SK-N-SH treated with all-trans-retinoic acid at 6 μM for 48 hours (cell line): ENCODE measurements around the gene NUMB.

ENCODE experiments used
- ATAC-seq: fragments of 200-7000 bp; cut with Tn5 transposase; 3 replicates; pipeline ENCODE4 v1.9.1; 2020; ENCODE audit warnings: mild to moderate bottlenecking, moderate library complexity
- ARNTL ChIP-seq: fragments of 450-650 bp; formaldehyde crosslinking; IDR thresholded peaks from 2 replicates; pipeline ENCODE4 v1.5.0; 2020; ENCODE audit warnings: low read depth, mild to moderate bottlenecking, moderate library complexity, borderline replicate concordance
- CSDC2 ChIP-seq: fragments of 250-450 bp; sonication (Bioruptor Pico); IDR thresholded peaks from 2 replicates; pipeline ENCODE4 v1.5.0; 2020; ENCODE audit warnings: mild to moderate bottlenecking, moderate library complexity
- GLIS3 ChIP-seq: fragments of 250-450 bp; sonication (Bioruptor Pico); IDR thresholded peaks from 2 replicates; pipeline ENCODE4 v1.5.0; 2020; ENCODE audit warnings: mild to moderate bottlenecking, moderate library complexity
- ISL1 ChIP-seq: fragments of 250-450 bp; sonication (Bioruptor Pico); IDR thresholded peaks from 2 replicates; pipeline ENCODE4 v2.1.2; 2022; ENCODE audit warnings: mild to moderate bottlenecking, moderate library complexity
- OSR1 ChIP-seq: fragments of 250-450 bp; sonication (Bioruptor Pico); IDR thresholded peaks from 2 replicates; pipeline ENCODE4 v1.8.0; 2022; ENCODE audit warnings: moderate library complexity, mild to moderate bottlenecking, inconsistent platforms
- PPARA ChIP-seq: fragments of 250-450 bp; sonication (Bioruptor Pico); IDR thresholded peaks from 2 replicates; pipeline ENCODE4 v1.5.0; 2020; ENCODE audit warnings: mild to moderate bottlenecking, borderline replicate concordance
- TCF4 ChIP-seq: fragments of 250-450 bp; sonication (Bioruptor Pico); IDR thresholded peaks from 2 replicates; pipeline ENCODE4 v1.8.0; 2021; ENCODE audit warnings: mild to moderate bottlenecking, moderate library complexity, borderline replicate concordance
- ZFP3 ChIP-seq: fragments of 250-450 bp; sonication (Bioruptor Pico); IDR thresholded peaks from 2 replicates; pipeline ENCODE4 v1.5.0; 2020; ENCODE audit warnings: mild to moderate bottlenecking, moderate library complexity
- ZFP30 ChIP-seq: fragments of 450-650 bp; formaldehyde crosslinking; IDR thresholded peaks from 2 replicates; pipeline ENCODE4 v1.5.0; 2022; ENCODE audit warnings: mild to moderate bottlenecking, moderate library complexity
- ZNF565 ChIP-seq: fragments of 450-650 bp; formaldehyde crosslinking; conservative IDR thresholded peaks from 2 replicates; pipeline ENCODE4 v1.5.0; 2020; ENCODE audit warnings: low read depth, mild to moderate bottlenecking, moderate library complexity
- ZNF70 ChIP-seq: fragments of 450-650 bp; formaldehyde crosslinking; IDR thresholded peaks from 2 replicates; pipeline ENCODE4 v1.5.0; 2020; ENCODE audit warnings: mild to moderate bottlenecking, moderate library complexity
- ZNF8 ChIP-seq: fragments of 450-650 bp; formaldehyde crosslinking; IDR thresholded peaks from 2 replicates; pipeline ENCODE4 v1.5.0; 2020; ENCODE audit warnings: mild to moderate bottlenecking, moderate library complexity
- TF ChIP-seq, protein P1 (sequence below): fragments of 250-450 bp; sonication (Bioruptor Pico); IDR thresholded peaks from 2 replicates; pipeline ENCODE4 v1.5.0; 2020; ENCODE audit warnings: mild to moderate bottlenecking, moderate library complexity
- TF ChIP-seq, protein P2 (sequence below): fragments of 250-450 bp; sonication (Bioruptor Pico); IDR thresholded peaks from 2 replicates; pipeline ENCODE4 v1.5.1; 2020; ENCODE audit warnings: low read depth, mild to moderate bottlenecking, moderate library complexity
- TF ChIP-seq, protein P3 (sequence below): fragments of 250-450 bp; sonication (Bioruptor Pico); IDR thresholded peaks from 2 replicates; pipeline ENCODE4 v1.5.1; 2021; ENCODE audit warnings: mild to moderate bottlenecking, moderate library complexity
- TF ChIP-seq, protein P4 (sequence below): fragments of 250-450 bp; sonication (Bioruptor Pico); IDR thresholded peaks from 2 replicates; pipeline ENCODE4 v1.8.0; 2021; ENCODE audit warnings: low read depth, mild to moderate bottlenecking, moderate library complexity, borderline replicate concordance
- TF ChIP-seq, protein P5 (sequence below): fragments of 250-450 bp; sonication (Bioruptor Pico); IDR thresholded peaks from 2 replicates; pipeline ENCODE4 v1.8.0; 2020; ENCODE audit warnings: mild to moderate bottlenecking, moderate library complexity, borderline replicate concordance

Gene NUMB

DNA sequence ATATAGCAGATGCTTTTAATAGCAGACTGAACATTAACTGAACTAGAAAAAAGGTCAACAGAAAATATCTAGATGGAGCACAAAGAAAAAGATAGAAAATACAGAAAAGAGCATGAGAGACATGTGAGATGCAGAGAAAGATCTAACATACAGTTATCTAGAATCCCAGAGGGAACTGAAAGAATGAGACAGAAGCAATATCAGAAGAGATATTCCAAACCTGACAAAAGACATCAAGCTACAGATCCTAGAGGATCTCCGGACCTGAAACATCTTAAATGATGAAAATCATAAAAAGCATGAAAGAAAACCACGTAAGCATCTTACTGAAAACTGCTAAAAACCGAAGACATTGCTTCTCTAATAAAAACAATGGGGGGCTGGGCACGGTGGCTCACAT, 75.0 kb downstream of the NUMB start (continued):
- TF ChIP-seq ZNF8 = no peak
- TF ChIP-seq, protein P1, sequence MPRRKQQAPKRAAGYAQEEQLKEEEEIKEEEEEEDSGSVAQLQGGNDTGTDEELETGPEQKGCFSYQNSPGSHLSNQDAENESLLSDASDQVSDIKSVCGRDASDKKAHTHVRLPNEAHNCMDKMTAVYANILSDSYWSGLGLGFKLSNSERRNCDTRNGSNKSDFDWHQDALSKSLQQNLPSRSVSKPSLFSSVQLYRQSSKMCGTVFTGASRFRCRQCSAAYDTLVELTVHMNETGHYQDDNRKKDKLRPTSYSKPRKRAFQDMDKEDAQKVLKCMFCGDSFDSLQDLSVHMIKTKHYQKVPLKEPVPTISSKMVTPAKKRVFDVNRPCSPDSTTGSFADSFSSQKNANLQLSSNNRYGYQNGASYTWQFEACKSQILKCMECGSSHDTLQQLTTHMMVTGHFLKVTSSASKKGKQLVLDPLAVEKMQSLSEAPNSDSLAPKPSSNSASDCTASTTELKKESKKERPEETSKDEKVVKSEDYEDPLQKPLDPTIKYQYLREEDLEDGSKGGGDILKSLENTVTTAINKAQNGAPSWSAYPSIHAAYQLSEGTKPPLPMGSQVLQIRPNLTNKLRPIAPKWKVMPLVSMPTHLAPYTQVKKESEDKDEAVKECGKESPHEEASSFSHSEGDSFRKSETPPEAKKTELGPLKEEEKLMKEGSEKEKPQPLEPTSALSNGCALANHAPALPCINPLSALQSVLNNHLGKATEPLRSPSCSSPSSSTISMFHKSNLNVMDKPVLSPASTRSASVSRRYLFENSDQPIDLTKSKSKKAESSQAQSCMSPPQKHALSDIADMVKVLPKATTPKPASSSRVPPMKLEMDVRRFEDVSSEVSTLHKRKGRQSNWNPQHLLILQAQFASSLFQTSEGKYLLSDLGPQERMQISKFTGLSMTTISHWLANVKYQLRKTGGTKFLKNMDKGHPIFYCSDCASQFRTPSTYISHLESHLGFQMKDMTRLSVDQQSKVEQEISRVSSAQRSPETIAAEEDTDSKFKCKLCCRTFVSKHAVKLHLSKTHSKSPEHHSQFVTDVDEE = no peak
- TF ChIP-seq ZFP3 = no peak
- no peak for TF ChIP-seq TCF4 (CRISPR knock-in tag)
- TF ChIP-seq, protein P2, sequence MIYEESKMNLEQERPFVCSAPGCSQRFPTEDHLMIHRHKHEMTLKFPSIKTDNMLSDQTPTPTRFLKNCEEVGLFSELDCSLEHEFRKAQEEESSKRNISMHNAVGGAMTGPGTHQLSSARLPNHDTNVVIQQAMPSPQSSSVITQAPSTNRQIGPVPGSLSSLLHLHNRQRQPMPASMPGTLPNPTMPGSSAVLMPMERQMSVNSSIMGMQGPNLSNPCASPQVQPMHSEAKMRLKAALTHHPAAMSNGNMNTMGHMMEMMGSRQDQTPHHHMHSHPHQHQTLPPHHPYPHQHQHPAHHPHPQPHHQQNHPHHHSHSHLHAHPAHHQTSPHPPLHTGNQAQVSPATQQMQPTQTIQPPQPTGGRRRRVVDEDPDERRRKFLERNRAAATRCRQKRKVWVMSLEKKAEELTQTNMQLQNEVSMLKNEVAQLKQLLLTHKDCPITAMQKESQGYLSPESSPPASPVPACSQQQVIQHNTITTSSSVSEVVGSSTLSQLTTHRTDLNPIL = no peak
- no peak for TF ChIP-seq GLIS3
- TF ChIP-seq OSR1 (CRISPR knock-in tag) = no peak
- no peak for TF ChIP-seq ARNTL (CRISPR knock-in tag)
- no peak for TF ChIP-seq ZNF565
- TF ChIP-seq, all 23 proteins: peak for 0

DNA sequence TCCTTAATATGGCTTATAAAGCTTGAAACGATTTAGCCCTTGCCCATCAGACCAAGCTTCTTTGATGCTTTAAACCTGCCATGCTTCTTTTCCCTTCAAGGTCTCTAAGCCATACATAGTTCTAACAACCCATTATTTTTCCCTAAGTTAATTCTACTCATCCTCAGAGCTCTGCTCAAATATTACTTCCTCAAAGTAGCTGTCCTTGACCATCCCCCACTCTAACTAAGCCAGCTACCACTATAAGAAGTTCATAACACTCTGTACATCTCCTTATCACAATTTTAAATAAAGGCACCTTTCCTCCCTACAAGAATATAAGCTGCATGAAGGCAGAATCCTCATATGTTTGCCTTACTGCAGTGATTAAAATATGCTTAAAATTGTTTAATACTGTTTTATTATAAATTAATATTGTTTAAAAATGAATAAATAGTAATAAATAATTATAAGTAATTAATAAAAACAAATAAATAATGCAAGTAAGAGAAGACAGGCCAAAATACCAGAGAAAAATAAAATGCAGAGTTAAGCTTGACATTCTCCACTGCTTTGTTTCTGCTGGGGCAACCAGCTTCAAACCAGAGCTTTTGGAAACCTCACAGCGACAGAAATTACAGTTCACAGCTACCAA, 76.8 kb downstream of the NUMB start:
- TF ChIP-seq, protein P1 = no peak
- TF ChIP-seq PPARA (CRISPR knock-in tag) = no peak
- TF ChIP-seq, protein P3, sequence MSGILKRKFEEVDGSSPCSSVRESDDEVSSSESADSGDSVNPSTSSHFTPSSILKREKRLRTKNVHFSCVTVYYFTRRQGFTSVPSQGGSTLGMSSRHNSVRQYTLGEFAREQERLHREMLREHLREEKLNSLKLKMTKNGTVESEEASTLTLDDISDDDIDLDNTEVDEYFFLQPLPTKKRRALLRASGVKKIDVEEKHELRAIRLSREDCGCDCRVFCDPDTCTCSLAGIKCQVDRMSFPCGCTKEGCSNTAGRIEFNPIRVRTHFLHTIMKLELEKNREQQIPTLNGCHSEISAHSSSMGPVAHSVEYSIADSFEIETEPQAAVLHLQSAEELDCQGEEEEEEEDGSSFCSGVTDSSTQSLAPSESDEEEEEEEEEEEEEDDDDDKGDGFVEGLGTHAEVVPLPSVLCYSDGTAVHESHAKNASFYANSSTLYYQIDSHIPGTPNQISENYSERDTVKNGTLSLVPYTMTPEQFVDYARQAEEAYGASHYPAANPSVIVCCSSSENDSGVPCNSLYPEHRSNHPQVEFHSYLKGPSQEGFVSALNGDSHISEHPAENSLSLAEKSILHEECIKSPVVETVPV (CRISPR knock-in tag) = no peak
- TF ChIP-seq ZNF565 = no peak
- no peak for TF ChIP-seq ISL1 (CRISPR knock-in tag)
- TF ChIP-seq ZNF8 = no peak
- no peak for TF ChIP-seq GLIS3
- TF ChIP-seq ARNTL (CRISPR knock-in tag) = no peak
- no peak for TF ChIP-seq OSR1 (CRISPR knock-in tag)
- TF ChIP-seq, protein P4, sequence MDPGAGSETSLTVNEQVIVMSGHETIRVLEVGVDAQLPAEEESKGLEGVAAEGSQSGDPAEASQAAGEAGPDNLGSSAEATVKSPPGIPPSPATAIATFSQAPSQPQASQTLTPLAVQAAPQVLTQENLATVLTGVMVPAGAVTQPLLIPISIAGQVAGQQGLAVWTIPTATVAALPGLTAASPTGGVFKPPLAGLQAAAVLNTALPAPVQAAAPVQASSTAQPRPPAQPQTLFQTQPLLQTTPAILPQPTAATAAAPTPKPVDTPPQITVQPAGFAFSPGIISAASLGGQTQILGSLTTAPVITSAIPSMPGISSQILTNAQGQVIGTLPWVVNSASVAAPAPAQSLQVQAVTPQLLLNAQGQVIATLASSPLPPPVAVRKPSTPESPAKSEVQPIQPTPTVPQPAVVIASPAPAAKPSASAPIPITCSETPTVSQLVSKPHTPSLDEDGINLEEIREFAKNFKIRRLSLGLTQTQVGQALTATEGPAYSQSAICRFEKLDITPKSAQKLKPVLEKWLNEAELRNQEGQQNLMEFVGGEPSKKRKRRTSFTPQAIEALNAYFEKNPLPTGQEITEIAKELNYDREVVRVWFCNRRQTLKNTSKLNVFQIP (CRISPR knock-in tag) = no peak
- TF ChIP-seq, all 23 proteins: peak for 0
- ATAC-seq = no peak

DNA sequence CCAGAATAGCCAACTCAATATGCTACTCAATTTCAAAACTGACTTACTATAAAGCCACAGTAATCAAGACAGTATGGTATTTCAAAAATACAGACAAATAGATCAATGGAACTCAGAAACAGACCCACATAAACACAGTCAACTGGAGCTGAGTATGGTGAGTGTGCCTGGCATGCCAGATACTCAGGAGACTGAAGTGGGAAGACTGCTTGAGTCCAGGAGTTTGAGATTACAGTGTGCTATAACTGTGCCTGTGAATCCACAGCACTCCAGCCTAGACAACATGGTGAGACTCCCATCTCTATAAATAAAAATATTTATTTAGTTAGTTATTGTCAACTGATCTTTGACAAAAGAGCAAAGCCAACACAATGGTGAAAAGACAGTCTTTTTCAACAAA, 81.8 kb downstream of the NUMB start:
- ATAC-seq = no peak
- no peak for TF ChIP-seq ZFP30 (CRISPR knock-in tag)
- no peak for TF ChIP-seq TCF4 (CRISPR knock-in tag)
- TF ChIP-seq ZNF70 (CRISPR knock-in tag) = no peak
- TF ChIP-seq, protein P1 = no peak
- TF ChIP-seq ISL1 (CRISPR knock-in tag) = no peak
- TF ChIP-seq OSR1 (CRISPR knock-in tag) = no peak
- TF ChIP-seq, protein P3 (CRISPR knock-in tag) = no peak
- TF ChIP-seq, protein P5, sequence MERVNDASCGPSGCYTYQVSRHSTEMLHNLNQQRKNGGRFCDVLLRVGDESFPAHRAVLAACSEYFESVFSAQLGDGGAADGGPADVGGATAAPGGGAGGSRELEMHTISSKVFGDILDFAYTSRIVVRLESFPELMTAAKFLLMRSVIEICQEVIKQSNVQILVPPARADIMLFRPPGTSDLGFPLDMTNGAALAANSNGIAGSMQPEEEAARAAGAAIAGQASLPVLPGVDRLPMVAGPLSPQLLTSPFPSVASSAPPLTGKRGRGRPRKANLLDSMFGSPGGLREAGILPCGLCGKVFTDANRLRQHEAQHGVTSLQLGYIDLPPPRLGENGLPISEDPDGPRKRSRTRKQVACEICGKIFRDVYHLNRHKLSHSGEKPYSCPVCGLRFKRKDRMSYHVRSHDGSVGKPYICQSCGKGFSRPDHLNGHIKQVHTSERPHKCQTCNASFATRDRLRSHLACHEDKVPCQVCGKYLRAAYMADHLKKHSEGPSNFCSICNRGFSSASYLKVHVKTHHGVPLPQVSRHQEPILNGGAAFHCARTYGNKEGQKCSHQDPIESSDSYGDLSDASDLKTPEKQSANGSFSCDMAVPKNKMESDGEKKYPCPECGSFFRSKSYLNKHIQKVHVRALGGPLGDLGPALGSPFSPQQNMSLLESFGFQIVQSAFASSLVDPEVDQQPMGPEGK (CRISPR knock-in tag) = no peak
- TF ChIP-seq ARNTL (CRISPR knock-in tag) = no peak
- TF ChIP-seq, protein P2 = no peak
- TF ChIP-seq CSDC2 = no peak
